GM18519 (cell line): ENCODE measurements around the gene ANKRD23.
"Not testable (repeated sequence)": the region's sequence is repeated elsewhere in the genome, so short reads cannot be mapped to it uniquely, and the experiment has no call there.

ENCODE experiments used
- ATAC-seq: cut with Tn5 transposase; IDR thresholded peaks from one replicate; pipeline ENCODE4 v1.9.1; 2021; ENCODE audit warnings: mild to moderate bottlenecking, moderate library complexity; ENCODE audit not compliant: unreplicated experiment, low FRiP score

The ANKRD23 gene

GRCh38 chr2:96819128-96819875 is 24.5 kb downstream of the ANKRD23 start:
- ATAC-seq = no peak

DNA sequence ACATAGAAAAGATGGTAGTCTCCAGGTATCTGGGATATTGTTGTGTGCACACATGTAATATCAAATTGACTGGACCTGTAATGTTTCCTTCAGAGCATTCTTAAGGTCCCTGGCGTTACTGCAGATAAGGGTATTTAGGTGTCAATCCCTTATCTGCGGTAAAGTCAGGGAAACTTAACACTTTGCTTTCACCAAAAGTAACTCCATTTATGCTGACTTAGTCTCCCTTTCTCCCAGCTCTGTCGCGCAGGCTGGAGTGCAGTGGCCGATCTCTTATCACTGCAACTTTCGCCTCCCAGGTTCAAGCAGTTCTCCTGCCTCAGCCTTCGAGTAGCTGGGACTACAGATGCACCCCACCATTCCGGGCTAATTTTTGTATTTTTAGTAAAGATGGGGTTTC is 25.9 kb downstream of the ANKRD23 start:
- ATAC-seq = no peak

DNA sequence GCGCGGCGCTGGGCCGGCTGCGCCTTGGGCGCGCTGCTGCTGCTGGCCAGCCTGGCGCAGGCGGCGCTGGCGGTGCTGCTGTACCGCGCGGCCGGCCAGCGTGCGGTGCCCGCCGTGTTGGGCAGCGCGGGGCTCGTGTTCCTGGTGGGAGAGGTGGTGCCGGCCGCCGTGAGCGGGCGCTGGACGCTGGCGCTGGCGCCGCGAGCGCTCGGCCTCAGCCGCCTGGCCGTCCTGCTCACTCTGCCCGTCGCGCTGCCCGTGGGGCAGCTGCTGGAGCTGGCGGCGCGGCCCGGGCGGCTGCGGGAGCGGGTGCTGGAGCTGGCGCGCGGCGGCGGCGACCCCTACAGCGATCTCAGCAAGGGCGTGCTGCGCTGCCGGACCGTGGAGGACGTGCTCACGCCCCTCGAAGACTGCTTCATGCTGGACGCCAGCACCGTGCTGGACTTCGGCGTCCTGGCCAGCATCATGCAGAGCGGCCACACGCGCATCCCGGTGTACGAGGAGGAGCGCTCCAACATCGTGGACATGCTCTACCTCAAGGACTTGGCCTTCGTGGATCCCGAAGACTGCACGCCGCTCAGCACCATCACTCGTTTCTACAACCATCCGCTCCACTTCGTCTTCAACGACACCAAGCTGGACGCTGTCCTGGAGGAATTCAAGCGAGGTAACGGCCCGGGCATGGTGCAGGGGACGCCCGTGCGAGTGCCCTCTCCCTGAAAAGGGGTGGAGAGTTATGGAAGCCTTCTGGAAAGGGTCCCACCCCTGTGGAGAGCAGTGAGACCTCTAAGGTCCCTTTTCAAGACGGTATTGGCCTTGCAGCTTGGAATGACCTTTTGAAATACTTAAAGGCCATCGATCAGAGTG is 26.8 kb downstream of the ANKRD23 start:
- no peak for ATAC-seq

DNA sequence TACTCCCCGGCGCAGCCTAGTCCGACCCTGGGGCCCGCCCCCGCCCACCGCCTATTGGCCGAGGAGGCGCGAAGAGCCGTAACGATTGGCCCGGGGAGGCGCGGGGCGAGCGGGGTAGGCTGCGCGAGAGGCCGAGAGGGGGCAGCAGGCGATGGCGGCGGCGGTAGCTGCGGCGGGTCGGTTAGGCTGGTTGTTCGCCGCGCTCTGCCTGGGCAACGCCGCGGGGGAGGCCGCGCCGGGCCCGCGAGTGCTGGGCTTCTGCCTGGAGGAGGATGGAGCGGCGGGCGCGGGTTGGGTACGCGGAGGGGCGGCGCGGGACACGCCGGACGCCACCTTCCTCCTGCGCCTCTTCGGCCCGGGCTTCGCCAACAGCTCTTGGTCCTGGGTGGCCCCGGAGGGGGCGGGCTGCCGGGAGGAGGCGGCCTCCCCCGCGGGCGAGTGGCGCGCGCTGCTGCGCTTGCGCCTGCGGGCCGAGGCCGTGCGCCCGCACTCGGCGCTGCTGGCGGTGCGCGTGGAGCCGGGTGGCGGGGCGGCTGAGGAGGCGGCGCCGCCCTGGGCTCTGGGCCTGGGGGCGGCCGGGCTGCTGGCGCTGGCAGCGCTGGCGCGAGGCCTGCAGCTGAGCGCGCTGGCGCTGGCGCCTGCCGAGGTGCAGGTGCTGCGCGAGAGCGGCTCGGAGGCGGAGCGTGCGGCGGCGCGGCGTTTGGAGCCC is 27.5 kb downstream of the ANKRD23 start, which contains the start of gene CNNM3:
Gene CNNM3 (plus strand): TSS at position 142 of the 709 bp plus-strand sequence. CDS start 10 bp downstream, at position 152.
- peak; percentile 61 for ATAC-seq

DNA sequence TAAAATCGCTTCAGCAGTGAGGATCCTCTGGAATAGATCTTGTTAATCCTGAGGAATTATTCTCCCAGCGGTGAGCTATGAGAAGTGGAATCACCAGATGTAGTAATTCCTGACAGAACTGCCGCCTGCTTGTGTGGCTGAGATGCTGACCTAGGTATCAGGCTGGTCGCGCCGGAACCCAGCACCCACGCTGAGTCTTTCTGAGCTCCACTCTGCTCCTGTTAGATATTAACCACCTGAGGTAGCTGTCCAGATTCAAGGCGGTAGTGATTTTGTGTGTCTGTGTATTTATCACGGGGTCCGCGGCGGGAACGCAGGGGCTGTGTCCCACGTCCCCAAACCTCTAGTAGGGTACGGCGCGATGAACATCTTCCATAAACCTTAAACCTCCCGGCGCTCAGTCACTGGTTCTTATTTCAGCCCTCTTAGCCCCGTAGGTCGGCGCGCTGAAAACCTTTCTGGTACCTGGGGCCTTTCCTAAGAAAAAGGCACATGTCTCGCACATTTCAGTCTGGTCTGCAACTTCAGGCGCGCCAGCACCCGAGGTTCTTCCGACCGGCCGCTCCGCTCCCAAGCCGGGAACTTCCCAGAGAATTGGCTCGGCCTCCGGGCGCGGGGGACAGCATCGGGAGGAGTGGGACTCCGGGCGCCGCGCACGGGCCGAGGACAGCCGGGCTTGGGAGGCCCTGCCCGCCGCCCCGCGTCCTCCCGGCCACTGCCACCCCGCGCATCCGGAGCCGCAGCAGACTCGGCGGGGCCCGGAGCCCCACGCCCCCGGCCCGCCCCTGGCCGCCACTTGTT is 28.3 kb downstream of the ANKRD23 start:
- no peak for ATAC-seq

GRCh38 chr2:96813656-96814055 is 30.2 kb downstream of the ANKRD23 start:
- no peak for ATAC-seq

- no peak for ATAC-seq
These were observed 31.9 kb downstream of the ANKRD23 start for GRCh38 chr2:96811917-96812316.

DNA sequence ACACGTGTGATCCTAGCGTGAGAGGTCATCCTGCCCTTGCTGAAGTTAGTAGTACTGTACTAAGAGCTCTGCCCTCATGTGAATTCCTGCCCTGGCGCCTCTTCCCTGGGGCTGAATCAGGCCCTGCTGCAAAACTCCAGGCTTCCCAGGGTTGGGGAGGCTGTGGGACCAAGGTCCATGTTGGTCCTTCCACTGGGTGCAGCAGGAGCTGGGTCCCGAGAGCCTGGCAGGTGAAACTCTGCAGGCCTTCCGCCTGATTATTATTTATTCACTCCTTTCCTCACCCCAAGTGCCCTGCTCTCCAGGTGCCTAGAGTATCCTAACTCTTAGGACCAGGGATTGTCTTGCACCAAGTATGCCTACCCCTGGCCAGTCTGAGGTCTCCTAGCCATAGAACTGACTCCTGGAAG is 33.0 kb downstream of the ANKRD23 start:
- no peak for ATAC-seq

GRCh38 chr2:96809951-96810782 is 33.7 kb downstream of the ANKRD23 start:
- ATAC-seq = no peak

DNA sequence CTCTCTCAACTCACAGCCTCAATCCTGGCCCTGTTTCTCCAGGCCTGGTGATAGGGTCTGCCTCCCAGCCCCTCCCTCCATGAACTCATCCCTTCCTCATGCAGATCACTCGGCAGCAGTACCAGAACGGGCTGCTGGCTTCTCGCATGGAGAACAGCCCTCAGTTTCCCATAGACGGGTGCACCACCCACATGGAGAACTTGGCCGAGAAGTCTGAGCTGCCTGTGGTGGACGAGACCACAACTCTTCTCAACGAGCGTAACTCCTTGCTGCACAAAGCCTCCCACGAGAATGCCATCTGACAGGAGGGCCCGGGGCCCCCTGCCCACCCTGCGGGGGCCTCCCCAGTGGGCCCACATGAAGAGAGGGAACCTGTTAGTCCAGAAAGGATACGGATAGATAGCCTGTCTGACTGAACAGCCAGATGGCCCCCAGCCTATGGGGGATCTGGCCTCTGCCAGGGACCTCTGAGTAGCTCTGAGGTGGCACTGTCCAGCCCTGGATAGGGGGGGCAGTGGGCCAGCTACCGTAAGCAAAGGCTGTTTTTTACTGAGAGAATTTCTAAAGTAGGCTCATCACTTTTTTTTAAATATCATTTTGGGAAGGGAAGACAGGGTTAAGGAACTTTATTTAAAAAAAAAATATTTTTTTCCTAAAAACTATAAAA is 34.5 kb downstream of the ANKRD23 start:
- ATAC-seq = no peak

DNA sequence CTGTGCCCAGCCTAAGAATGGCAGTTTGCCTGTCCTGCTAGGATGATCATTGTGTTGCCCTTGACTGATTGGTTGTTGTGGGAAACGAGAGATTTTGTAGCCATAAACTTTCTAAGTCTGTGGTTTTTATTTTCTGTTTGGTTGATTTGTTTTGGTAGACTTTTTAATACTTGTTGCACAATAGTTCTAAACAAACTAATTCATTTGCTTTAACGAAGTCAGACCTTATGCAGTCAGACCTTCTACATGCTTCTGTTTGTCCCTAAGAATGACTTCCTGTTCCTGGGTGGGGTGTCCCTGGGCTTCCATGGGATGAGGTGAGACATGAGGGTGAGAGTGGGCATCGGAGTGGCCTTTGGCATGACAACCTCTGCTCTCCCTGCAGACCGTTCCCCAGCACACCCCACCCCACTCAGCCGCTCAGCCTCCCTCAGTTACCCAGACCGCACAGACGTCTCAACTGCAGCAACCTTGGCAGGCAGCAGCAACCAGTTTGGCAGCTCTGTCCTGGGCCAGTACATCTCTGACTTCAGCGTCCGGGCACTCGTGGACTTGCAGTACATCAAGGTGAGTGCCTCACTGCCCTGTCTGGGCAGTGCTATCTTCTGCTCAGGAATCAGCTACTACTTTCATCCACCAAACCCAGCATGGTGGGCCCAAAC is 35.5 kb downstream of the ANKRD23 start:
- no peak for ATAC-seq

- ATAC-seq = no peak
These were observed 36.7 kb downstream of the ANKRD23 start for GRCh38 chr2:96807127-96807471.

- no peak for ATAC-seq
These were observed 37.2 kb downstream of the ANKRD23 start for GRCh38 chr2:96806468-96807126.

DNA sequence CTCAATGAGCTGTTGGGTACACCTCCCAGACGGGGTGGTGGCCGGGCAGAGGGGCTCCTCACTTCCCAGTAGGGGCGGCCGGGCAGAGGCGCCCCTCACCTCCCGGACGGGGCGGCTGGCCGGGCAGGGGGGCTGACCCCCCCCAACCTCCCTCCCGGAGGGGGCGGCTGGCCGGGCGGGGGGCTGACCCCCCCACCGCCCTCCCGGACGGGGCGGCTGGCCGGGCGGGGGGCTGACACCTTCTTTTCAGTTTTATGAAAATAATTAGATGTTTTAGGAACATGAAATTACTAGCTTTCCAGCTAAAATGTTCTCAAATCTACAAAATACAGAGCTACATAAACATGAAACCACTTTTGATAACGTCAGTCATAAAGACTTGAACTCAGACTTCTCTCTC is 37.9 kb downstream of the ANKRD23 start:
- ATAC-seq = not testable (repeated sequence)

DNA sequence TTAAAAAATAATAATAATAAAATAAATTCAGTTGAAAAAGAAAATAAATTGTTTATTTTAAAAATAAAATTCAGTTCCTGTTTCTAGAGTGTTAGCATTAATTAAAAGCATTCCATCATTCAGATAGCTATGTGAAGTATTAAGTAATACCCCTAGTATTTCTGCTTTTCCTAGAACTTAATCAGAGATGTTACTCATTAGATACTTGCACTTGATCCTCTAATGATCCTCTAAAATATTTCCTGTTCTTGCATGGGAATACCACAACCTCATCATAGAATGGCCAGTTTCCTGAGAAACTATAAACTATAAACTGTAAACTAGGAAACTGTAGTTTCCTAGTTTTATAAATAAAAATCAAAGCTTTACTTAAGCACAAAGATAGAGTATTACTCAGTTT is 38.8 kb downstream of the ANKRD23 start:
- ATAC-seq = no peak

- ATAC-seq = no peak
These were observed 41.1 kb downstream of the ANKRD23 start for GRCh38 chr2:96802721-96803120.

DNA sequence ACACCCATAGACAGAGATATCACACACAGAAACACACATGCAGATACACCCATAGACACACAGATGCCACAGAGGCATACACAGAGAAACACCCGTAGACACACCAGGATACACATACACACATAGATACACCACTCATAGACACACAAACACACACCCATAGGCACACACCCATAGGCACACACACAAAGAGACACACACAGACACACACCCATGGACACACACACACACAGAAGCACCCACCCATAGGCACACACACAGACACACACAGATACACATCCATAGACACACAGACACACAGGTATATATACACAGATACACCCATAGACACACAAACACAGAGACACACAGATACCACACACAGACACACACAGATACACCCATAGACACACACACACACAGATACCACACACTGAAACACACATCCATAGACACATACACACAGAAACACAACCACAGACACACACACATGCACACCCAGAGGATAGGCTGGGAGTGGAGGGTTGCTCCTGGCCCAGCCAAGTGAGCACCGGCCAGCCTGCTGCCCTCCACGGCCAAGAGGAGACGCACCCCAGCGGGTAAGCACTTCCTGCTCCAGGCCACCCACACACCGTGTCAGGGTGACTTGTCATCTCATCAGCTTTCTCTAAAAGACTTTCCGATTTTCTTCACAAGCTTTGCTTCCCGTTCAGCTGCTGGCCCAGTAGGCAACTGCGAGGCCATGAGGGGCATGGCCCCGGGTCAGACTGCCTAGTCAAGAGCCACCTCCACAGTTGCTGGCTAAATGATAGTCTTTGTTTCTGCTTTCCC is 41.8 kb downstream of the ANKRD23 start:
- ATAC-seq = no peak
